Fibroblast of peridontal ligament (primary cell): ENCODE measurements around the gene FANCD2OS.
"Not testable (repeated sequence)": the region's sequence is repeated elsewhere in the genome, so short reads cannot be mapped to it uniquely, and the experiment has no call there.

Experiments
- DNase-seq: peaks from one replicate; pipeline ENCODE4 v3.0.0-alpha.2; 2010; ENCODE audit errors: extremely low read depth

The FANCD2OS gene, protein sequence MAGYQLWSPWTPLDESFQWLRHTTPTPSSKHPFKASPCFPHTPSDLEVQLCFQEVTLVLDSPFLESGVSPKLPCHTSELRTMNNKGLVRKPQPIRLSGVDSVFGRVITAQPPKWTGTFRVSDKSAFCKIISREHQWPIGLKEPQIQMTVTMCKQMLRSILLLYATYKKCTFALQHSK

GRCh38 chr3:10108091-10108490 lies at the start of gene FANCD2OS:
TSS of gene FANCD2OS (minus strand) at chr3:10108255. CDS start at chr3:10104774, 3,481 bp downstream.
- DNase-seq: no peak

DNA sequence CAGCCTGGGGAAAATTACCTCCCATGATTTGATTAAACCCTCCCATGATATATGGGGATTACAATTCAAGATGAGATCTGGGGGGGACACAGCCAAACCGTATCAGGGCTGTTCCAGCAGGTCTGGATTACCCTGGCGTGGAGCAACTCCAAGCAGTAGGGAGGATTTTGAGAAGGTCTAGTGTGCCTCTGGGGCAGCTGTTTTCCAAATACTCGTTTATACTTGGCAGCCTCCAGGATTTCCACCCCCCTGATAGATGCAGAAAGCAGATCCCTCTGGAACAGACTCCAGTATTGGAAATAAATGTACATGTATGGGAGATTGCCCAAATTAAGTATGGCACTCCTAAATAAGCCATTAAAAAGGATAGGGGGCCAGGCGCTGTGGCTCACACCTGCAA lies 49.0 kb upstream of the FANCD2OS start:
- no peak for DNase-seq

- DNase-seq: no peak
Observed at GRCh38 chr3:10155658-10156057, 47.6 kb upstream of the FANCD2OS start.

DNA sequence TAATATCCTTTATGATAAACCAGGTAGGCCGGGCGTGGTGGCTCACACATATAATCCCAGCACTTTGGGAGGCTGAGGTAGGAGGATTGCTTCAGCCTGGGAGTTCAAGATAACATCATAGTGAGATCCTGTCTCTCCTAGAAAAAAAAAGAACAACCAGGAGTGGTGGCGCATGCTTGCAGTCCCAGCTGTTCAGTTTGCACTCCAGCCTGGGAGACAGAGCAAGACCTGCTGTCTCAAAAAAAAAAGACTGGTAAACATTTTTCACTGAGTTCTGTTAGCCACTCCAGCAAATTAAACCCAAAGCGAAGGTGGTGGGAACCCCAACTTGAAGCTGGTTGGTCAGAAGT lies 47.0 kb upstream of the FANCD2OS start:
- DNase-seq: no peak

DNA sequence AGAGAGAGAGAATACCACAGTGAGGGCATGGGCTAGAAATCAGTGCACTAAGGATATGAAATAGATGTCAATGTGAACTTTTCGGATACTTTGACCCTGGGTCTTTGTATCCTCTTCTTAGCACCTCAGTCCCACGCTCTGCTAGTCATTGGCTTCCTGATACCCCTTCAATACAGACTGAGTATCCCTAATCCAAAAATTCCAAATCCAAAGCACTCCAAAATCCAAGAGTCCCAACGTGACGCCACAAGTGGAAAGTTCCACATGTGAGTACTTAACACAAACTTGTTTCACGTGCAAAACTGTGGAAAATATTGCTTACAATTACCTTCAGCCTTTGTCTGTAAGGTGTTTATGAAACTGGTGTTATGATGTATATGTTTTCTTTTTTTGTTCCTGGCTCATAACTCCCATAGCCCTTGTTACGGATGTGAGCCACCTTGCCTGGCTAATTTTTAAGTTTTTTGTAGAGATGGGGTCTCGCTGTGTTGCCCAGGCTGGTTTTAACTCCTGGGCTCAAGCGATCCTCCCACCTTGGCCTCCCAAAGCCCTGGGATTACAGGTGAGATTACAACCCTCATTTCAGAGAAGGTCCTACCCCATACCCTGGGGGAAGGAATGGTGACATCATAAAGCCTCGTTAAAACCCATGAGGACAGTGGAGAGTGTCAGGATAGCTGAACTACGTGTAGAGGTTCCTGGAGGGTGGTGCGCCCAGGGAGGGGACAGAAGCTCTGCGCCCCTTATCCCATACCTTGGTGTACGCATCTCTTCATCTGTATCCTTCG lies 46.5 kb upstream of the FANCD2OS start:
- no peak for DNase-seq

DNA sequence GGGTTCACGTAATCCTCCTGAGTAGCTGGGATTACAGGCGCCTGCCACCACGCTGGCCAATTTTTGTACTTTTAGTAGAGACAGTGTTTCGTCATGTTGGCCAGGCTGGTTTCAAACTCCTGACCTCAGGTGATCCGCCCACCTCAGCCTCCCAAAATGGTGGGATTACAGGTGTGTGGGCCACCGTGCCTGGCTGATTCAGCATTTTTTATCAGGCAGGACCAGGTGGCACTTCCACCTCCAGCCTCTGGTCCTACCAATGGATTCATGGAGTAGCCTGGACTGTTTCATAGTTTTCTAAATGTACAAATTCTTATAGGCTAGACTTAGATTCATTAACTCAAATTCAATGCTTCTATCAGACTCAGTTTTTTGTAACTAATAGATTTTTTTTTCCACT lies 42.9 kb upstream of the FANCD2OS start:
- DNase-seq: no peak

DNA sequence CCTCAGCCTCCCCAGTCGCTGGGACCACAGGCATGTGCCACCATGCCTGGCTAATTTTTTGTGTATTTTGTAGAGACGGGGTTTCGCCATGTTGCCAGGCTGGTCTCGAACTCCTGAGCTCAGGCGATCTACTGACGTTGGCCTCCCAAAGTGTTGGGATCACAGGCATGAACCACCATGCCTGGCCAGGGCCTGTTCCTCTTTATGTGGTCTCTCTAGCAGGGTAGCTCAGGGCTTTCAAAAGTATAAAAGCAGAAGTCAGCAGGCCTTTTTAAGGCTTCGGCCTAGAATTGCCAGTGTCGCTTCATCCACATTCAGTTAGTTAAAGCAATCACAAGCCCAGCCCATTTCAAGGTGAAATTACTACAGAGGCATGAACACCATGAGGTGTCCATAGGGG lies 41.2 kb upstream of the FANCD2OS start:
- no peak for DNase-seq

DNA sequence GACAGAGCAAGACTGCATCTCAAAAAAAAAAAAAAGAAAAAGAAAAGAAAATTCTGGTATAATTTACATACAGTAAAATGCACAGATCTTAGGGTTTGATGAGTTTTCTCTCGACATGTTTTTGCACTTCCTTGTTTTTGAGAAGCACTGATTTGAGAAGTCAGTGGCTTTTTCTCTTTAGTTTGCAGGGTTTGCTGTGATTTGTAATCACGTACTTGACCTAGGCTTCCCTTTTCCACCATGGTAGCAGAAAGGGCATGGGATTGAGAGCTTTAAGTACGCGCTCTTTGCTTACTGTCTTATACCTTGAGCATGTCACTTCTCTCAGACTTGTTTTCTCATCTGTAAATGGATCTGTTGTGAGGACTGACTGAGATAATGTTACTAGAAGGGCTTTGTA lies 37.6 kb upstream of the FANCD2OS start:
- no peak for DNase-seq

DNA sequence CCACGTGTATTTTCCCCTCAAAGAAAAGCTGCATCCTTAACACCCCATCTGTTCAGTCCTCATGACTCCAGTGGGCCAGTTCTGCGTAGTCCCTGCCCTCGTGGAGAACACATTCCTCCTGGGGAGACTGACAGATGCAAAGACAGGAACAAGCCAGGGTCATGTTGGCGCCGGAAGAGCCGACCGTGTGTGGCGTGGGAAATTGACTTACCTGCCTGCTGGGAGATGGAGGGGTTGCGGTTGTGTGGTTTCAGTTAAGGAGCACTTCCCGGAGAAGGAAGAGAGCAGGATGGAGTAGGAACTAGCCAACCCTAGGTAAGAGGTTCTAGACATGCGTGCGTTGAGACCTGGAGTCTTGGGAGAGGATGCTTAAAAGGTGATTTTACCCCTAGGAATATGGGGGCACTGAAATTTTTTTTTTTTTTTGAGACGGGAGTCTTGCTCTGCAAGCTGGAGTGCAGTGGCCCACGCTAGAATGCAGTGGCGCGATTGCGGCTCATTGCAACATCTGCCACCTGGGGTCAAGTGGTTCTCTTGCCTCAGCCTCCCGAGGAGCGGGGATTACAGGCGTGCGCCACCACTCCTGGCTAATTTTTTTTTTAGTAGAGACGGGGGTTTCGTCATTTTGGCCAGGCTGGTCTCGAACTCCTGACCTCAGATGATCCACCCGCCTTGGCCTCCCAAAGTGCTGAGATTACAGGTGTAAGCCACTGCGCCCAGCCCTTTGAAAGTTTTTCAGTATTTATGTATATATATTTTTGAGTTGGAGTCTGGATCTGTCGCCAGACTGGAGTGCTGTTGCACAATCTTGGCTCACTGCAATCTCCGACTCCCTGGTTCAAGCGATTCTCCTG lies 34.9 kb upstream of the FANCD2OS start:
- DNase-seq: no peak

- DNase-seq: peak; percentile 4
Observed at GRCh38 chr3:10140996-10141546, 33.0 kb upstream of the FANCD2OS start.

DNA sequence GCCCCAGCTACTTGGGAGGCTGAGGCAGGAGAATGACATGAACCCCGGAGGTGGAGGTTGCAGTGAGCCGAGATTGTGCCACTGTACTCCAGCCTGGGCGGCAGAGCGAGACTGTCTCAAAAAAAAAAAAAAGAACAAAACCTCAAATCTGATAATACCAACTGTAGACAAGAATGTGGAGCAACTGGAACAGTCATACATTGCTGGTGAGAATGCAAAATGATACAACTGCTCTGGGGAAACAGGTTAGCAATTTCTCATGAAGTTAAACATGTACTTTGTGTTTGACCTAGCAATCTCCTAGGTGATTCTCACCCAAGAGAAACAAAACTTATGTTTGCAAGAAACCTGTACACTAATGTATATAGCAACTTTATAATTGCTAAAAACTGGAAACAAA lies 29.1 kb upstream of the FANCD2OS start:
- DNase-seq: no peak

DNA sequence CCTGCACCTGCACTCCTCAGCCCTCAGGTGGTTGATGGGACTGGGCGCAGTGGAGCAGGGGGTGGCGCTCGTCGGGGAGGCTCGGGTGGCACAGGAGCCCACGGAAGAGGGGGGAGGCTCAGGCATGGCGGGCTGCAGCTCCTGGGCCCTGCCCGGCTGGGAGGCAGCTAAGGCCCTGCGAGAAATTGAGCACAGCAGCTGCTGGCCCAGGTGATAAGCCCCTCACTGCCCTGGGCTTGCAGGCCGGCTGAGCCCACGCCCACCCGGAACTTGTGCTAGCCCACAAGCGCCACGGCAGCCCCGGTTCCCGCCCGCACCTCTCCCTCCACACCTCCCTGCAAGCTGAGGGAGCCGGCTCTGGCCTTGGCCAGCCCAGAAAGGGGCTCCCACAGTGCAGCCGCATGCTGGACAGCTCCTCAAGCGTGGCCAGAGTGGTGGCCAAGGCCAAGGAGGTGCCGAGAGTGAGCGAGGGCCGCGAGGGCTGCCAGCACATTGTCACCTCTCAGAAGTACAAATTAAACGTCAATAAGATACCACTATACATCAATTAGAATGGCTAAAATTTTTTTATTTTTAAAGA lies 28.5 kb upstream of the FANCD2OS start:
- no peak for DNase-seq

DNA sequence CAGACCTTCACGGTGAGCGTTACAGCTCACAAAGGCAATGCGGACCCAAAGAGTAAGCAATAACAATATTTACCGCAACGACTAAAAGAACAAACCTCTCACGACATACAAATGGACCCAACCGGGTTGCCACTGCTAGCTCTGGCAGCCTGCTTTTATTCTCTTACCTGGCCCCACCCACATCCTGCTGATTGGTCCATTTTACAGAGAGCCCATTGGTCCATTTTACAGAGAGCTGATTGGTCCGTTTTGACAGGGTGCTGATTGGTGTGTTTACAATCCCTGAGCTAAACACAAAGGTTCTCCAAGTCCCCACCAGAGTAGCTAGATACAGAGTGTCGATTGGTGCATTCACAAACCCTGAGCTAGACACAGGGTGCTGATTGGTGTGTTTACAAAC lies 27.8 kb upstream of the FANCD2OS start:
- DNase-seq: not testable (repeated sequence)

DNA sequence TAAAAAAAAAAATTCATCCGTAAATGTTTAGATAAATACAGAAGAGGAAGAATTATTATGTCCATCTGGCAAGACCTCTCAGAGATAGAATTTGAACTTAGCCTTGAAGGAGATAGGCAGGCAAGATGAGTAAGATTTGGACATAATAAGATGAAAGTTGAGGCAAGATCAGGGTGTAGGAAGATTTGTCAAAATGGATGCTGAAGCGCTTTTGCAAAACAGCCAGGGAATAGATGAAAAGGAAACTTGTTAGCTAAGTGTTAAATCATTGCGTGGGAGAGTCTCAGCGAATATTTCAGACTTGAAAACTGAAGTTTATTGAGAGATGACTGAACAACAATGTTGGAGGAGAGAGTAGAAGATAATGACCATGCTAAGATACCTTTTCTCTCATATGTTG lies 14.7 kb upstream of the FANCD2OS start:
- no peak for DNase-seq

- no peak for DNase-seq
Observed at GRCh38 chr3:10121064-10121463, 13.0 kb upstream of the FANCD2OS start.

DNA sequence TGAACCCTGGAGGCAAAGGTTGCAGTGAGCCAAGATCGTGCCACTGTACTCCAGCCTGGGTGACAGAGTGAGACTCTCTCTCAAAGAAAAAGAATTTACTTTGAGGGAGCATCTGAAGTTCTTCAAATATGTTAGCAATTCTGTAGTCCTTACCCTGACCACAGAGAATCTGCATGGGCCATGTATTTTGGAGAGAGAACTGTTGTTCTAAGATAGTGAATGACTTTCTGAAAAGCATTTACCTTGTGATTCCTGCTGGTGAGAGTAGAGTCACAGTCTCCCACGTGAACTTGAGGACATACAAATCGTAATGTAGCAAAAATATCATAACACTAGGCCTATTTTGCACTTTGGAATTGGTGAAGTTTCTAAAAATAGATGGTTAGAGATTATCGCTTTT lies 11.3 kb upstream of the FANCD2OS start:
- no peak for DNase-seq

- DNase-seq: no peak
Observed at GRCh38 chr3:10116928-10117327, 8.9 kb upstream of the FANCD2OS start.

- DNase-seq: peak; percentile 49
Observed at GRCh38 chr3:10116138-10116460, 8.0 kb upstream of the FANCD2OS start.

DNA sequence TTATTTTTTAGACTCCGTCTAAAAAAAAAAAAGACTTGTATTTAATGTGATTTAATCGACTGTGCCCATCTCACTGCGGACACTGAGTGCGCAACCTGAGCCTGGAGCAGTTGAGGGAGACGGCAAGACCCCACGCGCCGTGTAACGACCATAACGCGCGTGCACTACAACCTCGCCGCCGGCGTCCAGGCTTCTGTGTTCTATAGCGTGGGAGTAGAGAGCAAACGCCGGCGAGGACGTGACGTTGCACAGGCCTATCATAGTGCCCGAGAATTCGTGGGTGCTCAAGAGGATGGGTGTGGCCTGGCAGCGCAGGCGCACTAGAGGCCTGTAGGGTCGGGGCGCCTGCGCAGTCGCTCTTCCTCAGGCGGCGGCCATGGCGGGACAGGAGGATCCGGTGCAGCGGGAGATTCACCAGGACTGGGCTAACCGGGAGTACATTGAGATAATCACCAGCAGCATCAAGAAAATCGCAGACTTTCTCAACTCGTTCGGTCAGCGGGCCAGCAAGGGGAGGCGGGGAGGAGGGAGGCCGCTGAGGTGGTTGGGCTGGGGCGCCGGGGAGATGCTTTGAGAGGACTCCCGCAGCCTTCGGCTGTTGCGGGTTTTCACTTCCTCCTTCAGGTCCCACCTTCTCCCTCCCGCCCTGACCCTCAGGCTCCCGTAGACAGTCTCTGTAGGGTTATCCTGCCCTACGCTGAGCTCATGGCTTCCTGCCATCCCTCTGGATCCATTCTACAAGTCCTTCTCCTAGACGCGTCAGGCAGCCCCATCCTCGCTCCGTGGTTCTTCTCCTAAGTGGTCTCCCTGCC lies 7.5 kb upstream of the FANCD2OS start, which contains the start of gene BRK1:
TSS of gene BRK1 (plus strand) at position 350 of the 812 bp plus-strand sequence. CDS start at position 377, 27 bp downstream.
- DNase-seq: peak; percentile 96

- DNase-seq: no peak
Observed at GRCh38 chr3:10106919-10107318, 1.1 kb downstream of the FANCD2OS start.

DNA sequence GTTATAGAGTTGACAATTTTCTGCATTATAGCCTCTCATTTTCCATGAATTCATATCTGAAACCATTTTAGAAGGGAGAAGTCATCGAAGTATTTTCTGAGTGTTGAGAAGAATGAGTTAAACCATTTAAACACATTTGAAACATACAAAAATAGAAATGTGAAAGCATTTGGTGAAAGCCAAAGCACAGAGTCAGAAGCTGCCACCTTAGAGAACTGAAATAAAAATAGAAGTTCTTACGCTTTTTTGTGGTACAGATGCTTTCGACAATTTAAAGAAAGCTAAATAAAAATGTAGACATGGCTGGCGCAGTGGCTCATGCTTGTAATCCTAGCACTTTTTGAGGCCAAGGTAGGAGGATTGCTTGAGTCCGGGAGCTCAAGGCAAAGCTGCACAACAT lies 9.0 kb downstream of the FANCD2OS start:
- DNase-seq: no peak
